SK-N-MC (cell line): Measurements from ENCODE around the gene SELENOW.

ENCODE experiments used
- DNase-seq: peaks from one replicate; pipeline ENCODE4 v3.0.0-alpha.2; 2011; ENCODE audit warnings: low read depth, low spot score
- H3K27ac ChIP-seq: fragments of 200-600 bp; sonication (generic); 2 replicates; pipeline ENCODE4 v1.5.1; 2016; ENCODE audit warnings: mixed run types
- H3K36me3 ChIP-seq: fragments of 200-600 bp; sonication (generic); 2 replicates; pipeline ENCODE4 v1.6.1; 2017; ENCODE audit warnings: antibody characterized with exemption, low read length, mixed read lengths; ENCODE audit not compliant: insufficient read depth
- H3K4me3 ChIP-seq: fragments of 200-600 bp; sonication (generic); 2 replicates; pipeline ENCODE4 v1.5.1; 2016
- H3K9ac ChIP-seq: fragments of 200-600 bp; sonication (generic); 2 replicates; pipeline ENCODE4 v1.8.0; 2017; ENCODE audit warnings: mixed run types, mixed read lengths; ENCODE audit not compliant: insufficient read length
- H3K9me3 ChIP-seq: fragments of 200-600 bp; sonication (generic); 2 replicates; pipeline ENCODE4 v1.6.1; 2017; ENCODE audit warnings: low read depth, mild to moderate bottlenecking, antibody characterized with exemption, low read length, moderate library complexity, mixed read lengths
- EZH2 ChIP-seq: fragments of 200-600 bp; sonication (generic); IDR thresholded peaks from one replicate; pipeline ENCODE4 v1.6.1; 2017; ENCODE audit warnings: antibody characterized with exemption
- FOXP2 ChIP-seq: optimal IDR thresholded peaks from 2 replicates; pipeline ENCODE3; 2011; ENCODE audit warnings: mild to moderate bottlenecking, moderate library complexity; ENCODE audit not compliant: insufficient read depth; ENCODE audit errors: extremely low read length, control extremely low read depth
- POLR2AphosphoS5 ChIP-seq: IDR thresholded peaks from 2 replicates; pipeline ENCODE4 v1.6.1; 2012; ENCODE audit warnings: mild to moderate bottlenecking, low read depth, low read length, borderline replicate concordance

The SELENOW gene

DNA sequence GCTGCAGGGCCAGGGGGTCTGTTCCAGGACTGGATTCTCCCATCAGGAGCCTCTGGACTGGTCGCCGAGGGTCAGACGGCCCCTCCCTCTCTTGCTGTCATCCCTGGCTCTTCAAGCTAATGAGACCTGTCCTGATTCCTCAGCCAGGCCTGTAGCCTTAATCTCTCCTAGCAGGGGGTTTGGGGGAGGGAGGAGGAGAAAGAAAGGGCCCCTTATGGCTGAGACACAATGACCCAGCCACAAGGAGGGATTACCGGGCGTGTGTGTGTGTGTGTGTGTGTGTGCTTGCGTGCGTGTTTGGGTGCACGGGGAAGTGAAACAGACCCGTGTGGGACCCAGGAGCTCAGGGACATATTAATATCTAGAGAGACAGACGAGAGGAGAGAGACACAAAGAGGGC, 41.4 kb downstream of the SELENOW start:
- no peak for TF ChIP-seq FOXP2
- no peak for TF ChIP-seq POLR2AphosphoS5
- TF ChIP-seq EZH2 = no peak
- H3K4me3 ChIP-seq = no peak overlapping the region
- H3K27ac ChIP-seq = no peak overlapping the region
- no peaks in the 10 kb centered on the region for H3K9me3 ChIP-seq
- H3K9ac ChIP-seq = no peak overlapping the region
- H3K36me3 ChIP-seq = no peaks in the 10 kb centered on the region
- no peak for DNase-seq

DNA sequence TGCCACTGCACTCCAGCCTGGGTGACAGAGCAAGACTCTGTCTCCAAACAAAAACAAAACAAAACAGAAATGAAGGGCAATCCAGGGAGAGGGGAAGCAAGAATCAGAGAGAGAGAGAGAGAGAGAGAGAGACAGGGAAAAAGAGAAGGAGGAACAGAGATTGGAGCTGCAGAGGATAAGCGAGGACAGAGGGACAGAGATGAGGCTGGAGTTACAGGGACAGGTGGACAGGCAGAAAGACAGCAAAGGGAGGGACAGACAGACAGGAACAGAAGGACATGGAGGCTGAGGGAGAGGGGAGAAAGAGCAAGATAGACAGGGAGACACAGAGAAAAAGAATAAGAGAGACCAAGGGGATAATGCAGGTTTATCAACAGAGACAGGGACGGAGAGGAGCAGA, 41.9 kb downstream of the SELENOW start:
- no peak overlapping the region for H3K4me3 ChIP-seq
- no peaks in the 10 kb centered on the region for H3K9me3 ChIP-seq
- DNase-seq = no peak
- no peak overlapping the region for H3K9ac ChIP-seq
- H3K27ac ChIP-seq = no peak overlapping the region
- TF ChIP-seq FOXP2 = no peak
- no peak for TF ChIP-seq EZH2
- no peak for TF ChIP-seq POLR2AphosphoS5
- no peaks in the 10 kb centered on the region for H3K36me3 ChIP-seq

DNA sequence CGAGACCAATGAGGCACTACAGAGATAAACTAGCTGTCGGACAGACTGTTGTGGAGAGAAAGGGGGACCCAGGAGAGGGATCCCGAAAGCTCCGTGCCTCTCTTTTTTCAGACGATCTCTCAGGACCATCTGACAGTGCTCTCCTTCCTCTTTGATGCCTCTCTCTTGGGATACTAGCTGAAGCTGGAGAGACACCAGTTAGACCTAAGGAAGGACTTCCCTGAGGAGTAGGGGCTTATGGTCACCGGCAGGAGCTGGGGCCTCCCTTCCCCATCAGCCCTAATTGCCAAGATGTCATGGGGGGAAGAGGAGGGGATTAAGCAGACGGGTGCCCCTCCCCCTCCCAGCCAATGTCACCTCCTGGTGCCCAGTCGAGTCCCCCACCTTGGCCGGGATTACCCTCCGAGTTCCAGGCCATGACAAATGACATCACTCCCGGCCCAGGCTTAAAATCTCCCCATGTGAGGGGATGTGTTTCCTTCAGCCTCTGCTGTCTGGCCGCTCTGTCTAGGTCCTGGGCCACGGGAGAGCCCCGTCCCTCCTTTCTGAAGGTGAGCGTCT, 43.0 kb downstream of the SELENOW start, which contains the start of gene CRX:
TSS of gene CRX (plus strand) at position 478 of the 561 bp plus-strand sequence. CDS start 12,507 bp downstream, outside the sequence.
- DNase-seq = no peak
- Histone ChIP-seq H3K9me3 (no peaks in the 10 kb centered on the region), H3K36me3 (no peaks in the 10 kb centered on the region), H3K9ac (no peak within 1 kb of the TSS), H3K4me3 (no peak within 1 kb of the TSS), H3K27ac (no peak within 1 kb of the TSS)
- TF ChIP-seq POLR2AphosphoS5 = no peak
- no peak for TF ChIP-seq FOXP2
- no peak for TF ChIP-seq EZH2

DNA sequence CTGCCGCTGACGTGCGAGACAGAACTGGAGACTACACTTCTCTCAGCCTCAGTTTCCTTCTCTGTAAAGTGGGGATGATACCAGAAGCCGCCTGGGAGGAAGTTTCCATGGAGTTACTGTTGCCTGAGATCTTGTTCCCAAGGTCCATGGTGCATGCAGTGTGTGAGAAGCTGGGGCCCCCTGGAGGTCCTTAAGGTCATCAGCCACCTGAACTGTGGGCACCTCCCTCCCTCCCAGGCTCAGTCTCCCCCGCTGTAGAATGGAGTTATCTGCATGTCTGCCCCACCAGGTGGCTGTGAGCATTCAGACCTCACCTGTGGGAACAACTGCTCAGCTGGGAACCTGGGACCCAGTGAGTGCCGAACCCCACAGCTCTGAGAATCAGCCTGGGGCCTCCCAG, 45.9 kb downstream of the SELENOW start:
- TF ChIP-seq POLR2AphosphoS5 = no peak
- no peak for TF ChIP-seq FOXP2
- no peak for TF ChIP-seq EZH2
- no peak overlapping the region for H3K27ac ChIP-seq
- no peaks in the 10 kb centered on the region for H3K9me3 ChIP-seq
- H3K9ac ChIP-seq = no peak overlapping the region
- no peaks in the 10 kb centered on the region for H3K36me3 ChIP-seq
- no peak overlapping the region for H3K4me3 ChIP-seq
- no peak for DNase-seq

DNA sequence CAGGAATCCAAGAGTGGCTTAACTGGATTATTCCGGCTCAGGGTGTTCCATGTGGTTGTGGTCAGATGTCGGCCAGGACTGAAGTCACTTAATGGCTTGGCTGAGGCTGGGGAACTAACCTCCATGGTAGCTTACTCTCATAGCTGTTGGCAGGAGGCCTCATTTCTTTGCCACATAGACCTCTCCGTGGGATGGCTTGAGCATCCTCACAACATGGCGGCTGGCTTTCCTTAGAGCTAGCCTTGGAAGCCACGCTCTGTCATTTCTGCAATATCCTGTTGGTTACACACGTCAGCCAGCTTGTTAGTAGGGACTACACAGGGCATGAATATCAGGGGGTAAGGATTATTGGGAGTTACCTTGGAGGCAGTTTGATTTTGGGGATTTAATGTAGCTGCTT, 48.3 kb downstream of the SELENOW start:
- H3K9ac ChIP-seq = no peak overlapping the region
- TF ChIP-seq POLR2AphosphoS5 (no peak), EZH2 (no peak), FOXP2 (no peak)
- no peak for DNase-seq

DNA sequence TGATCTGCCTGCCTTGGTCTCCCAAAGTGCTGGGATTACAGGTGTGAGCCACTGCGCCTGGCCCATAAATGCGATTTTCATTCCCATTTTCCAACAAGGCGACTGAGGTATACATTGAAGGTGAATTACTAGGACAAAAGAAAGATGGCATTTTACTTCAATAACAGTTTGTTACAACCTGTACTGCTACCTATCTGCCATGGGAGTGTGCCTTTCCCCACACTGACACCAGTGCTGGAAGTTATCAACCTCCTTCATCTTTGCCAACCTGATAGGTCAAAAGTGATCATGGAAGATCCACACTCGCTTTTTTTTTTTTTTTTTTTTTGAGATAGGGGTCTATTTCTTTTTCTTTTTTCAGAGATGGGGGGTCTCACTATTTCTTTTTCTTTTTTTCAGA, 54.2 kb downstream of the SELENOW start:
- DNase-seq = no peak
- TF ChIP-seq EZH2 (no peak), FOXP2 (no peak), POLR2AphosphoS5 (no peak)
- Histone ChIP-seq H3K4me3 (no peak overlapping the region), H3K9ac (no peak overlapping the region), H3K36me3 (no peaks in the 10 kb centered on the region), H3K9me3 (no peaks in the 10 kb centered on the region), H3K27ac (no peak overlapping the region)

More for the DNA sequence above, 48.3 kb downstream of the SELENOW start:
- no peak overlapping the region for H3K27ac ChIP-seq
- H3K4me3 ChIP-seq = no peak overlapping the region
- no peaks in the 10 kb centered on the region for H3K36me3 ChIP-seq
- H3K9me3 ChIP-seq = no peaks in the 10 kb centered on the region
